Endothelial cell of umbilical vein (primary cell): Measurements from ENCODE around the gene SPEN.

Experiments
- CTCF ChIP-seq, 2 donors: IDR thresholded peaks; 1 replicate in 1 of 2; 2 replicates in 1 of 2; pipeline ENCODE4 v1.5.1; 2011; ENCODE audit warnings: low read length in 2 of 2, mild to moderate bottlenecking in 2 of 2, moderate library complexity in 2 of 2, control low read depth in 1 of 2, inconsistent platforms in 1 of 2, low read depth in 1 of 2; ENCODE audit not compliant: insufficient read depth in 1 of 2; ENCODE audit errors: extremely low read depth in 1 of 2
- EZH2 ChIP-seq: IDR thresholded peaks from 2 replicates; pipeline ENCODE4 v1.6.1; 2012; ENCODE audit warnings: borderline replicate concordance, low read depth, mild to moderate bottlenecking, moderate library complexity, low read length, inconsistent platforms; ENCODE audit not compliant: severe bottlenecking
- FOS ChIP-seq: IDR thresholded peaks from 2 replicates; pipeline ENCODE4 v1.6.1; 2011; ENCODE audit warnings: mild to moderate bottlenecking, low read length, moderate library complexity, borderline replicate concordance; ENCODE audit not compliant: insufficient read depth
- GATA2 ChIP-seq: IDR thresholded peaks from 2 replicates; pipeline ENCODE4 v1.7.0; 2011; ENCODE audit warnings: low read depth, mild to moderate bottlenecking, moderate library complexity, mixed read lengths, low read length; ENCODE audit not compliant: insufficient read length, insufficient read depth
- JUN ChIP-seq: IDR thresholded peaks from 2 replicates; pipeline ENCODE4 v1.6.1; 2011; ENCODE audit warnings: borderline replicate concordance, low read depth; ENCODE audit not compliant: insufficient read length, insufficient read depth
- MAX ChIP-seq: IDR thresholded peaks from 2 replicates; pipeline ENCODE4 v1.6.1; 2011; ENCODE audit not compliant: insufficient read depth, insufficient read length
- MYC ChIP-seq: IDR thresholded peaks from one replicate; pipeline ENCODE4 v1.6.1; 2011; ENCODE audit warnings: mild to moderate bottlenecking, low read depth, low read length
- POLR2A ChIP-seq: IDR thresholded peaks from 2 replicates; pipeline ENCODE4 v1.6.1; 2012; ENCODE audit warnings: low read depth, mild to moderate bottlenecking, control low read depth, low read length
- POLR2AphosphoS5 ChIP-seq: IDR thresholded peaks from 2 replicates; pipeline ENCODE4 v1.6.1; 2012; ENCODE audit warnings: low read depth, mild to moderate bottlenecking, control low read depth, low read length, moderate library complexity; ENCODE audit not compliant: insufficient read depth

GRCh38 chr1:15866721-15867201, 19.3 kb downstream of the SPEN start:
- TF ChIP-seq MAX (no peak), POLR2A (no peak), CTCF (IDR thresholded peaks at IDR 0.05; ENCODE audit: extremely low read depth in 1 of 2, insufficient read depth in 1 of 2, low read depth in 1 of 2, low read length in 2 of 2) (no peak), POLR2AphosphoS5 (no peak), EZH2 (no peak), GATA2 (no peak), MYC (no peak), JUN (no peak), FOS (no peak)
